GM12801 (cell line): ENCODE data around the gene SLC22A3.
A peak's percentile ranks its signal among the peaks of the same experiment; 100 is the strongest.

Experiments
- TF ChIP-seq, protein P1 (sequence below): IDR thresholded peaks from one replicate; pipeline ENCODE4 v1.5.1; 2011; ENCODE audit warnings: control low read depth; ENCODE audit not compliant: insufficient read length; ENCODE audit errors: extremely low read depth

The SLC22A3 gene

DNA sequence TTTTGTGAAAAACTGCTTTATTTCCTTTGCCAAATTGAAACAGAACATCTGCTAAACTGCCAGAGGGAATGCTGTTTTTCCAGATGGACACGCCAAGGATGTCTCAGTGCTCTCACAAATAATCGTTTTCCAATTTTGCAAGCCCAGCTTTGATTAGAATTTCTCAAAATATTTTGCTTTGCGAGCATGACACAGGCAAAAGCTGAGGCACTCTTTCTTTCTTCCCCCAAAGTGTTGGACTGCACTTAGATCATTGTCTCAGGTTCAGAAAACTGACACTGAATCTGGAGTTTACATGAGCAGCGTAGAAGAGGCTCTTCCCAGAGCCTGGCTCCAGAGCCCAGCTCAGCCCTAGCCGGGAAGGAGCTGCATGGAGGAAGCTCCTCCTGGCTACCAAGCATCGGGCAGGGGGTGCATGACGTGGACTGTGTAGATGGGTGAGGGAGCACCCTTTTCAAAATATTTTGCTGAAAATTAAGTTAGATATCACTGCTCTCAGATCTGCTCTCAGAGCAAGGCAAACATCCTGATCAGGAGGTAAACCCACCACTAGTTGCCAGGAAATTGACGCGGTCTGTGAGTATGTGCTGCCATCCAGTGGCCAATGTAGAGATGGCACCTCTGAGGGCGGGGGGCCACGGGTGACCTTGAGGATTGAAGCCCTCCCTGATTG lies 107.5 kb downstream of the SLC22A3 start:
- TF ChIP-seq, protein P1, sequence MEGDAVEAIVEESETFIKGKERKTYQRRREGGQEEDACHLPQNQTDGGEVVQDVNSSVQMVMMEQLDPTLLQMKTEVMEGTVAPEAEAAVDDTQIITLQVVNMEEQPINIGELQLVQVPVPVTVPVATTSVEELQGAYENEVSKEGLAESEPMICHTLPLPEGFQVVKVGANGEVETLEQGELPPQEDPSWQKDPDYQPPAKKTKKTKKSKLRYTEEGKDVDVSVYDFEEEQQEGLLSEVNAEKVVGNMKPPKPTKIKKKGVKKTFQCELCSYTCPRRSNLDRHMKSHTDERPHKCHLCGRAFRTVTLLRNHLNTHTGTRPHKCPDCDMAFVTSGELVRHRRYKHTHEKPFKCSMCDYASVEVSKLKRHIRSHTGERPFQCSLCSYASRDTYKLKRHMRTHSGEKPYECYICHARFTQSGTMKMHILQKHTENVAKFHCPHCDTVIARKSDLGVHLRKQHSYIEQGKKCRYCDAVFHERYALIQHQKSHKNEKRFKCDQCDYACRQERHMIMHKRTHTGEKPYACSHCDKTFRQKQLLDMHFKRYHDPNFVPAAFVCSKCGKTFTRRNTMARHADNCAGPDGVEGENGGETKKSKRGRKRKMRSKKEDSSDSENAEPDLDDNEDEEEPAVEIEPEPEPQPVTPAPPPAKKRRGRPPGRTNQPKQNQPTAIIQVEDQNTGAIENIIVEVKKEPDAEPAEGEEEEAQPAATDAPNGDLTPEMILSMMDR, result peak; percentile 3

DNA sequence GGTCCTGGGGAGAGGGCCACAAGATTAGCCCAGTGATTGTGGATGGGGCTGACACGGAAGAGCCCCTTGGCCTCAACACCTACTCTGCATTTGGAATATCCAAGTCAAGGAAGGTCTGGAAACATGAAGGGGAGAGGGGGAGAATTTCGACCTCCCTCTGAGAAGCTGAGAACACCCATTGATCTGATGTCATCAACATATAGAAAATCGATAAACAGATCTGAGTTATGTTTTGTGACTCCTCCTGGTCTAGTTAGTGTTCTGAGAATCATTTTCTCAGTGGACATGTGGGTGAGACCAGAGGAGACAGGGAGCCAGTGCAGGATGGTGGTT lies 108.0 kb downstream of the SLC22A3 start:
- TF ChIP-seq, protein P1, result no peak

DNA sequence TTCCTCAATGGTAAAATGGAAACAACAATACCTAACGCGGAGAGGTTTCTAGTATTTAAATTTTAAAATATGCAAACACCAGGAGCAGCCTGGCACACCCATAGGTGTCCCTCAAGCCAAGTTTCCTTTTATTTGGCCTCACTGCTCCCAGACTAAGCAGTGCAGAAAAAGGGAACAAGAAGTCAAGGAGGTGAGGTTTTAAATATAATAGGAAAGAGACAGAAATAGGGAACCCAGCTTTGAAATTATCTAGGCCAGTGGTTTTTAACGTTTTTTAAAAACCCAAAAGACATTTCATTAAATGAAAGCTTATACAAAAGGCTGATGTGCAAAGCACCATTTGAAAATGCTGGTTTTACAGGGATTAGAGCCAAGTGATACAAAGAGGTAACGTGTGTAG lies 109.6 kb downstream of the SLC22A3 start:
- TF ChIP-seq, protein P1, result no peak

DNA sequence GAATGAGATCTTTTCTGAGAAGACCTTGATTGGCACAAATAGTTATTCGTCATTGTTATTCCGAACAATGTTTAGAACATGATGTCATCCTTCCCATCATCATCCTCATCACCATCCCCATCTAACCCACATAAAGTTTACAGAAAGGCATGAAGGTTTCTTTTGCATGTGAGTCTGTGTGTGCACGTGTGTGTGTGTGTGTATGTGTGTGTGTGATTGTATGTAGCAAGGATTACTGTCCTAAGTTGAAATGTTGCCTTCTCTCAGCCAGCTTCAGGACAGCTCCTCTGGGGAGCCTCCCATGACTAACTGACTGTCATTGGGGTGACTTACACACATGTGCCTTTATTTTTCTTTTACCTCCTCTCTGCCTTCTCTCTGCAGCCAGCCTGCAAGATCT lies 113.5 kb downstream of the SLC22A3 start:
- TF ChIP-seq, protein P1, result no peak

DNA sequence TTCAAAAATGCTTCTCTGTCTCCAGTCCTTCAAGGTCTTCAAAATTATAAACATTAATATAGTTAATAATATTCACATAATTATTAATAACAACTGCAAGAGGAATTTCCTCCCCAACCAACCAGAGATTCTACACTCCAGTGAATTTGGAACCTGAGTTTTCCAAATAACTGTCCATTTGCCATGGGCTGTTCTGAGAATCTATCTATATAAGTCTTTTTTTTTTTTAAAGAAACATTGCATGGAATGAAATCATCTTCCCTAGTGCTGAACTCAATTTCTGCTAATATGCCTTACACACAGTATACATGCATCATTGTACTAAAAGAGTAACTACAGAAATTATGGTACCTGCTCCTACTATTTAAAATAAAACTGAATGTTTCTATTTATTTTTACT lies 113.9 kb downstream of the SLC22A3 start:
- TF ChIP-seq, protein P1, result no peak

DNA sequence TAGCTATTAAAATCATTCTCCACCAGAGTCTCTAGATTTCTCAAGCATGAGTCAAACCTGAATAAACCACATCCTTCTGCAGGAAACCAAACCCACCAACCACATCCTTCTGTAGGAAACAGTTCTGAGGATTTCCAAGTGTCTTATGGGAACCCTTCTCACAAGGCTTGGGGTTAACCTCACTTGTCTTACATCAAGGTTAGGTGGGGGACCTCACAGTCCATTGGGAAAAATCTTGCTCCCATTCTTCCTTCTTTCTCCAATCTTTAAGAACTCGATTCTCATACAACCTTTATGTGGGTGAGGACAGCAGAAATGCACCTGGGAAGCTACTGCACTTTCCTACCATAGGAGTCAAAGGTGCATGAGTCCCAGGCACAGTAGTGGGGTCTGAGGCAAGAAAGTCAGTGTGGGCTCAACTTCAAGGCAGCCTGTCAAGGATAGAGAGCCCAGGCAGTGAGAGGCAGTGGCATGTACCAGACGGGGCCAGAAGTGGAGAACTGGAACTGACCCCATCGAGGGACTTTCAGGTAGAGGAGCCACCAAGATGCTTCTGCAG lies 114.5 kb downstream of the SLC22A3 start:
- TF ChIP-seq, protein P1, result no peak

DNA sequence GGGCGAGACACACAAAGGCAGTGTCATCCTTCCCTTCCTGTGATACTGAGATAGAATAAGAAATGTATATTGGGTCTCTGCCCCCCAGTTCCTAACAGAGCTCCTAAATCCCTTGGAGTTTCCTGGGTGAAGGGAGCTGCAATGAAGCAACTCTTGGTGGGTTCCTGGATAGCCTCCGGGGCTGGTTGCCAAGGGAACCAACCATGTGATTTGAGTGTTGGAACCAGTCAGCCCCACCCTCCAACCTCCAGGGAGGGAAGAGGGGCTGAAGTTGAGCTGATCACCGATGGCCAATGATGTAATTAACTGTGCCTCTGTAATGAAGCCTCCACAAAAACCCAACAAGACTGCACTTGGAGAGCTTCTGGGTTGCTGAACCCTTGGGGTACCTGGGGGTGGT lies 116.6 kb downstream of the SLC22A3 start:
- TF ChIP-seq, protein P1, result no peak
